NCI-H526 treated with DMSO at 0.1 percent for 48 hours (cell line): ENCODE results near the gene HERC2.
"Not testable (repeated sequence)": the region's sequence is repeated elsewhere in the genome, so short reads cannot be mapped to it uniquely, and the experiment has no call there.

Experiments used
- DNase-seq: peaks from one replicate; lab custom pipeline; 2025; lab: John Stamatoyannopoulos, UW

Gene HERC2

GRCh38 chr15:28227303-28227702 is 94.7 kb downstream of the HERC2 start:
- not testable (repeated sequence) for DNase-seq

DNA sequence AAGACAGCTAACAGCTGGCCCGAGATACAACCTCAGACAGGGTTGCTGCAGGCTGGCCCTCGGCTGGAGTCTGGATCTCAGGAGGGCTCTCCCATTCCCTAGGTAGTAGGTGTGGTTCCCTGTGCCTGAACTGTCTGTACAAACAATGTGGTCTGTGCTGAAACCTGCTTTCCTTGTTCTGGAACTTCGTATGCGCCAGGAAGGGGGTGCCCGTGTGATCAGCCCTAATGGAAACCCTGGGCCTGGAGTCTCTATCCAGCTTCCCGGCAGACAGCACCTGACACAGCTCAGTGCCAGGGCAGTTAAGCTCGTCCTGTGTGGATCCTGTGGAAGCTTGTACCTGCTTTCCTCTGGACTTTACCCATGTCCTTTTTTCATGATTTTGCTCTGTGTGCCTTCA is 99.4 kb downstream of the HERC2 start:
- DNase-seq: not testable (repeated sequence)

DNA sequence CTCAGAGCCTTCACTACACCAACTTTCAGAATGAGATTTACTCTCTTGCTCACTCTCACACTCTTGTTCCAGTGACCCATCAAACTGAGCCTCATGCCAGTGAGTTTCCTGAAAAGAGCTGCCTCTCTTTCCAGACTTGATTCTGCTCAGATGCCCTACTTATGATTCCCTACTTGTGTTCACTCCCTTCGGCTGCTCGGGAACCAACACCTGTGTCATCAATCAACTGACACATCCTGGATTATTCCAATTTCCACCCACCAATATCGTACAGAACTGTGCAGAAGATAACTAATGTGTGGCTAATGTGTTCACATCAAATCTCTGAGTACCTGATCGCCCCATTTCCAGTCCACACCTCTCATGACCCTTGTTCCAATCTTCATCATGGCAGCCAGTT is 100.3 kb downstream of the HERC2 start:
- DNase-seq: not testable (repeated sequence)

- no peak for DNase-seq
These were observed 102.9 kb downstream of the HERC2 start for GRCh38 chr15:28219116-28219515.

DNA sequence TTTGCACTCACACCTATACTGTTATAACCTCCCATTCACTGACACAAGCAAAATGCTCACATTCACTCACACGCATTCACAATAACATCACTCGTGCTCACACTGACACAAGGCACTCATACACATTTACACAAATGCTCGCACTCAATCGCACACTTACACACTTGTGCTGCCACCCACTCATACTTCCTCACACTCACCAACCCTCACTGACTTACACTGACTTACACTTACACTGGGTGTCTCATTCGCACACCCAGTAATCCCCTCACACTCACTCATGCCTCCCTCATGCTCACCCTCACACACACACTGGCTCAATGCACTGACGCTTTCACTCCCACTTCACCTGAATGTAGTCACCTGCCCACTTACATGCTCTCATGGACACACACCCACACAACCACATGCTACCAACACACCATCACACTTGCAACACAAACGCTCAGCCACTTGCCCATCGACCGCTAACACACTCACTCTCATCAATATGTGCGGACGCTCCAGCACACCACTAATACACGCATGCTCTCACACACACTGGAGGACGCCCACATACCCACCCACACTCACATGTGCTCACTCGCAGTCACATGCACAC is 104.9 kb downstream of the HERC2 start:
- not testable (repeated sequence) for DNase-seq

DNA sequence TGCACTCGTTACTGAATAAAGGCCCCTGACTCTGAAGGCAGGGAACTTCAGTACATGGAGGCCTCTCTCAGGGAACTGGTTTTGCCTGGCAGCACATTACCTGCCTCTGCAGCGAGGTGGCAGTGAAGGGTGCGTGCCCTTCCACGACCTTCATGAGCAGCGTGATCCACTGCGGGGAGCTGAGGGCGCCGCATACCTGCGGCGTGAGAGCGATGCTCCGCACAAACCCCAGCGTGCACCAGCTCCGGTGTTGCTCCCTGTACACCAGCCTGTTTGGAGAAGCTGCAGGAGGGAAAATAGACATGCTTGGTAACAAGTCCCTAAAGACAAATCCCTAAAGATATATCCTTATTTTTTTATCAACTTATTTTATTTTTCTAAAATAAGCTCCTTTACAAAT is 106.5 kb downstream of the HERC2 start:
- not testable (repeated sequence) for DNase-seq

DNA sequence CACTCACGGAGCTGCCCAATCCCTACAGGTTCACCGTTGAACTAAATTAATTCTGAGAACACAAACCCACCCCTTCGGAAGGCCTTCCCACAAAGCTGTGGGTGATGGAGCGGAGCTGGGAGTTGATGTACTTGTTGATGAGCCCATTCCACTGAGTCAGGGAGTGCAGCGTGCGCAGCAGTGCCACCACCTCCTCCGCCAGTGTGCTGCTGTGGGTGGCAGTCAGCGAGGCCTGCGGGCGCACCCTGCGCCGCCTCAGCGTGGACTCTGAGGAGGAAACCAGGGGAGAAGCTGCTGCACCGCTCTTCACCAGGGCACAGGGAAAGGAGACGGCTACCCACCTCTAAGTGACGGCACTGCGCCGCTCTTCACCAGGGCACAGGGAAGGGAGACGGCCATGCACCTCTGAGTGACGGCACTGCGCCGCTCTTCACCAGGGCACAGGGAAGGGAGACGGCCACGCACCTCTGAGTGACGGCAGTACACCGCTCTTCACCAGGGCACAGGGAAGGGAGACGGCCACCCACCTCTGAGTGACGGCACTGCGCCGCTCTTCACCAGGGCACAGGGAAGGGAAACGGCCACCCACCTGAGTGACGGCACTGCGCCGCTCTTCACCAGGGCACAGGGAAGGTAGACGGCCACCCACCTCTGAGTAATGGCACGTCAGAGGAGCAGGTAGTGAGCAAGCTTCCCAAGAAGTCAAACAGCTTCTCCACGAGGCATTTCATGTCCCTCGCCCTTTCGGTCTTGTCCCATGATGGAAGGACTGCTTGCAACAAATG is 107.8 kb downstream of the HERC2 start:
- DNase-seq: not testable (repeated sequence)

DNA sequence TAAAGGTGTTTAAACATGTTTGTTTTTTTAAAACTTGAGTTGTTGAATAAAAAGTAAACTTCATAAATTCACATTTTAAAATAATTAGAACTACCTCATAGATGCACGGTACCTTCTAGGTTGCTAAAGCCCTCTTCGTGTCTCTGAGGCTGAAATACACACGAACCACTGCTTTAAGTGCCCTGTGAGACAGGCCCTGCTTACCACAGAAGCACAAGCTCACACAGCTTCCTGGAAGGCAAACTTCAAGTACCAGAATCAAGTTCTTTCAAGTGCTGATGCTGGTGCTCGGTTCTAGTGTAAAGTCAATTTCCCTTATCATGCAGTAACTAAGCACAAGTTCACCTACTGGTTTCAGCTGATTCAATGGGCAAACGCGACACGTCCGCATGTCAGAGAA is 108.6 kb downstream of the HERC2 start:
- not testable (repeated sequence) for DNase-seq

DNA sequence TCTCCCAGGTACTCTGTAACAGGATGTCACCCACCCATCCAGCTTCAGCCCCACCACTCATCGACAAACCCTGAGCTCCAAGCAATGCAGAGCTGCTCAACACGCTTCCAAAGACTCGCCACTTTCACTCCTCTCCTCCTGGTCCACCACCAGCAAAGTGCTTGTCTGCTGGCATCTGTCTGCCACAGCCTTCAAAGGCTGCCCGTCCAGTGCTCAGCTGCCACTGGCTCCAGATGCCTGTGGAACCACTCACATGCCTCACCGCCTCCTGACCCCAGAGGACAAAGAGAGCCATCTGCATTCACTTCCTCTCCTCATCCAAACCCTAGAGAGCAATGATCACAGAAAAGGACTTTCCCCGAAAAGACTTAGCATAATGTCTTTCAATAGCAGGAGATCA is 113.4 kb downstream of the HERC2 start:
- DNase-seq: peak; percentile 68

DNA sequence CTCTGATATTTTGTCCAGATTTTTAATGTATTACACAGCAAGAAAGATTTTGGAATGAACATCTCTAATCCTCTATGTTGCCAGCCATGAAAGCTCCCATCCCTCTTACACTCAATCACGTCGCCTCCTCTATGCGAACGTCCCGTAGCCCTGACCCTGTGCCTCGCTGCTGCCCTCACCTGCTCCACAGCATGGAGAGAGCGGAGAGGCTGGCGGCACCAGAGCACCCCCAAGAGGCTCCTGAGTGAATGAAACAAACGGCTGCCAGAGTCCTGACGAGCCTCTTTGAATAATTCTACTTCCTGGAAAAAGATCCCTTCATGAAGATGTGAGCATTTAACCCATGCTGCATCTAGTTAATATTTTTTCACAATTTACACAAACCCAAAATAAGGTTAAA is 116.3 kb downstream of the HERC2 start:
- DNase-seq: not testable (repeated sequence)

GRCh38 chr15:28203055-28203828 is 118.7 kb downstream of the HERC2 start:
- DNase-seq: not testable (repeated sequence)

DNA sequence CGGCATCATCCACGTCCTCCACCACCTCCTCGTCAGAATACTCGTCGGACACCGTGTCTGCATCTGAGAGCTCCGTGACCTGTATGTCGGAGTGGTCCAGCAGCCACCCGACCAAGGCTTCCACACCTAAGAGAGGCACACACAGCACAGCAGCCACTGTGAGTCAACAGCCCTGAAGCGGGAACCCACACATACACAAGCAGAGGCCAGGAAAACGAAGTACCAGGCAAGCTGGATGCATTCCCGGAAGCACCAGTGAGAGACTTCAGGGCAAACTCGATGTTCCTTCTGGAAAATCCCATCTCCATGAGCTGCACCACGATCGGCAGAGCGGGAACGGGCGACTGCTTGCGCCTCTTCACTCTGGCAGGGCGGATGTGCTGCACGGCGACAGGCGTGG is 119.9 kb downstream of the HERC2 start:
- not testable (repeated sequence) for DNase-seq

DNA sequence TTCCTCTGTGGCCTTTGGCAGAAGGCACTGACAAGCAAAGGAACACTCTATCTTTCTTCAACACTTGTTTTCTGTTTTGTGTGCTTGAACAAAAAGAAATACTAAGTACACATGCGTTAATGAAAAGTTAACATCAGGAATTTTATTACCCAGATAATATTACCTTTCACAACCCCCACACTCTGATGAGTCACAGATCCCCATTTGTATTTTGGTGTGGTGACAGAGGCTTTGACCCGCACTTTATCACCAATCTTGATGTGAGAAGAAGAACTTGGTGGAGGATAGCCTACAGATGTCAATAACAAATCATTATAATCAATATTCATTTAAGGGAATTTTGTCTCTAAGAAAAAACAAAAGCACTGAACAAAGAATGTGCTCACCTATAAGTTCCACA is 123.8 kb downstream of the HERC2 start:
- DNase-seq: not testable (repeated sequence)

- DNase-seq: not testable (repeated sequence)
These were observed 124.3 kb downstream of the HERC2 start for GRCh38 chr15:28197694-28198093.

DNA sequence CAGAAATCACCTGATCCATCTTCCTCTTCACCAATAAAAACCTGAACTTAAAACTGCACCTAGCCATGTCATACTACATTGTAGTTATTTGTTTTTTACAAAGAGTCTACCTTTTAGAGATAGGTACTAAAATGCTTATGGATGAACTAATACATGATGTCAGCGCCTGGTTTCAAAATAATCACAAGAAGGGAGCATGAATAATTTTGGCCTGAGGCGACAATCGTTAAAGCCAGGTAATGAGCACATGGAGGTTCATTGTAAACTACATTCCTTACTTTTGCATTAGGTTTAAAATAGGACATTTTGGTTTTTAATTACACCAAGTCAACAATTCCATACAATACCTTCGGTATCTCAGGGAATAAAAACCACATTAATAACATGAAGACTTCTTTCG is 125.4 kb downstream of the HERC2 start:
- not testable (repeated sequence) for DNase-seq

DNA sequence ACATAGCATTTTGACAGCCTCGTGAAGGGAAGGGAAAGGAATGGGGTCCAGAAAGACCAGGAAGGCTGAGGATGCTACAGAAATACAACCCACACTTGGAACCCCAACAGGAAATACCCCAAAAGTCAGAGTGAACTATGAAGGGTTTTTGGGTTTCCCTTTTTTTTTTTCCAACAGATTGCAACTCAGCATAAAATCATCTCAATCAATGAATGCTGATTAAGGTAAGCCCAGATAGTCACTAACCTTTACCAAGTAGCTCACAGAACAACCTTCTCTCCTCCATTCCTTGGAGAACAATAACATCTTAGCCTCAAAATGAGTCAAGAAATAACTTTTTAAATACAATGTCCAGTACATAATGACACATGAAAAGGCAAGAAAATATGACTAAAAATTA is 129.2 kb downstream of the HERC2 start:
- no peak for DNase-seq

DNA sequence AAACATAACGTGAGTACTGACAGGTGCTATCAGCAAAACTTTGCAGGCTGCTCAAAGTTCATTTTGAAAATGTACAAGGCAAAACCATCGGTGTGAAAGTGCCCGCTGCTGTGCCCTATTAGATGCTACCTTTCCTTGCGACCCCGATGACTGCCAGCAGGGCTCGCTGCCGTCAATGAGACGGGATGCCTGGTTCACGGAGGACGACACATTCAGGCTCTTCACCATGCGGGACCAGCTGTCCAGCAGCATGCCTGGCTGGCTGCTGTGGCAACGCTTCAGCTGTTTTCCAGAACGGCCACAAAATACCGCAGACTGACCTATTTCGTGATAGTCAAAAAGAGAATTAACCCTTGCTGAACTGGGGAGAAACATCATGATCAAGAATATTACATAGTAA is 130.1 kb downstream of the HERC2 start:
- peak; percentile 50 for DNase-seq

- no peak for DNase-seq
These were observed 131.4 kb downstream of the HERC2 start for GRCh38 chr15:28190391-28191174.

DNA sequence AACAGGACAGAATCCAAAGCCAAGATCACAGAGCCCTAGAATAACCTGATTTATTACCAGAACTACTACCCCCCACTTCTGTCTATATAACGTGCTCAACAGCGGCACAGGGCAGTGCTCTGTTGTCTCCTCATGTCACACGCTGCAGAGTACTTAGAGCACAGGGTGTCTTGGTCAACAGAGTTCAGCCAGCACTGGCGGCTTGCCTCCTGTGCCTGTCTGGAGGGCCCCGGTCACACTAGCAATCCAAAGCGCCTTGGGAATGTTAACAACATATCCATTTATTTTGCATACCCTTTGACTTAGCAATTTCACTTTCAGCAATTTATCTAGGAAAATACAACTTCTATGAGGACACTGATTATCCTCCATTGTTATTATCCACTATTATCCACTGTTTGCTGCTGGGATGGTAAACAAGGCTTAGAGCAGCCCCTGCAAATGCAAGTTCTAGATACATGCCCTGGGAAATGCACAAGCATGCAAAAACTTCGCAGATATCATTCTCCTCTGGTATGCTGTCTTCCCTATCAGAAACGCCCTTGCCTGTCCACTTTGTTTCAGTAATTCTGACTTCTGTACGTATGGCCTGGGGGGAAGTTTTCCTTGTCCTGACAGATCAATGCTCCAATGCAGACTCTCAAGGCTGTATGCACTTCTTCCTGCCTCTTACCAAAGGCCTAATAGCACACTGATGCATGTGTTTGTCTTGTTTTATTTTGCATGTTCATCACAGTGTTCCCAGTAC is 136.7 kb downstream of the HERC2 start:
- DNase-seq: no peak

GRCh38 chr15:28184166-28184565 is 137.8 kb downstream of the HERC2 start:
- no peak for DNase-seq

GRCh38 chr15:28182731-28183130 is 139.2 kb downstream of the HERC2 start:
- no peak for DNase-seq
